ENCODE measurements around the gene COG5.

- TF ChIP-seq CTCF (IDR thresholded peaks at IDR 0.05) = no peak
- TF ChIP-seq POLR2A (IDR thresholded peaks at IDR 0.05) = no peak
These were observed 391.3 kb downstream of the COG5 start for GRCh38 chr7:107172276-107173032.
